K562 (cell line): ENCODE results near the gene PIK3CG. TPM values are rescaled to one million over a fixed set of nuclear protein-coding genes. Genes with fewer than 3 reads are reported as not detected.

Experiments
- ARID1B ChIP-seq: fragments of 450-650 bp; IDR thresholded peaks from 2 replicates; pipeline ENCODE4 v1.6.1; 2016; ENCODE audit warnings: antibody characterized with exemption, mild to moderate bottlenecking, inconsistent platforms
- DNMT1 ChIP-seq: fragments of 450-650 bp; IDR thresholded peaks from 2 replicates; pipeline ENCODE4 v1.6.1; 2016; ENCODE audit warnings: antibody characterized with exemption, mild to moderate bottlenecking
- ETS2 ChIP-seq: IDR thresholded peaks from 2 replicates; pipeline ENCODE4 v1.6.1; 2016; ENCODE audit warnings: borderline replicate concordance, missing genetic modification characterization, mild to moderate bottlenecking, moderate library complexity, missing compliant biosample characterization; ENCODE audit not compliant: poor library complexity, severe bottlenecking
- HNRNPLL ChIP-seq: fragments of 200-400 bp; formaldehyde crosslinking; IDR thresholded peaks from 2 replicates; pipeline ENCODE4 v1.6.1; 2017; ENCODE audit warnings: low read length, low read depth, mild to moderate bottlenecking; ENCODE audit not compliant: poor library complexity, severe bottlenecking
- MTA2 ChIP-seq: fragments of 450-650 bp; IDR thresholded peaks from 2 replicates; pipeline ENCODE4 v1.6.1; 2016; ENCODE audit warnings: low read depth
- PYGO2 ChIP-seq: fragments of 450-650 bp; IDR thresholded peaks from 2 replicates; pipeline ENCODE4 v1.6.1; 2016; ENCODE audit warnings: mild to moderate bottlenecking, missing genetic modification characterization, moderate library complexity, missing compliant biosample characterization
- RFX1 ChIP-seq: fragments of 450-650 bp; IDR thresholded peaks from 2 replicates; pipeline ENCODE4 v1.6.1; 2016; ENCODE audit warnings: mild to moderate bottlenecking, moderate library complexity
- TEAD4 ChIP-seq, 2 experiments: sonication (generic) in 1 of 2; formaldehyde crosslinking in 1 of 2; IDR thresholded peaks; 2 replicates each; pipeline versions ENCODE4 v1.6.1 to v1.8.0; 2012 to 2022; ENCODE audit warnings: borderline replicate concordance in 1 of 2, inconsistent platforms in 1 of 2, low read length in 1 of 2, mild to moderate bottlenecking in 1 of 2, missing genetic modification reagents in 1 of 2
- TFAM ChIP-seq: fragments of 250-450 bp; sonication (Bioruptor Pico); conservative IDR thresholded peaks from 2 replicates; pipeline ENCODE4 v1.5.0; 2021; ENCODE audit warnings: mild to moderate bottlenecking, moderate library complexity
- ZNF12 ChIP-seq: sonication (generic); formaldehyde crosslinking; IDR thresholded peaks from 2 replicates; pipeline ENCODE4 v1.4.0; 2020; ENCODE audit warnings: mild to moderate bottlenecking, missing genetic modification reagents
- ZNF316 ChIP-seq: fragments of 450-650 bp; IDR thresholded peaks from 2 replicates; pipeline ENCODE4 v1.6.1; 2016
- polyA plus RNA-seq, 8 experiments: library from polyadenylated mRNA; depleted of rRNA in 4 of 8; stranded (reverse) in 5 of 8; unstranded in 3 of 8; fragments of >200 nt; fragmentation: Nextera tagmentation in 2 of 8; fragmentation: Illumina TruSeq in 1 of 8; extraction: Ambion mirVana in 2 of 8; extraction: Trizol in 1 of 8; gene quantifications; 2 replicates each; pipeline versions ENCODE4 v1.2.1 to v1.2.3, GENCODE V29; 2011 to 2014; ENCODE audit warnings: inconsistent platforms in 1 of 8, missing spikeins in 1 of 8
- total RNA-seq, 7 experiments: library from RNA; depleted of rRNA in 6 of 7; stranded (reverse); fragments of >200 nt in 6 of 7; fragmentation: Illumina TruSeq in 2 of 7; extraction: Trizol in 2 of 7; gene quantifications; 2 replicates each; pipeline versions ENCODE4 v1.2.1 to v1.2.3, GENCODE V29; 2011 to 2021; ENCODE audit warnings: low replicate concordance in 1 of 7
- TF ChIP-seq, protein P1 (sequence below): fragments of 450-650 bp; IDR thresholded peaks from 2 replicates; pipeline ENCODE4 v1.7.1; 2018; ENCODE audit warnings: mild to moderate bottlenecking, low read depth; ENCODE audit not compliant: partially characterized antibody
- TF ChIP-seq, protein P2 (sequence below): fragments of 450-650 bp; conservative IDR thresholded peaks from 2 replicates; pipeline ENCODE4 v1.6.1; 2016; ENCODE audit warnings: missing genetic modification characterization, low read depth, mild to moderate bottlenecking, control low read depth, missing compliant biosample characterization
- TF ChIP-seq, protein P3 (sequence below): fragments of 450-650 bp; IDR thresholded peaks from 2 replicates; pipeline ENCODE4 v1.7.0; 2016; ENCODE audit warnings: borderline replicate concordance
- TF ChIP-seq, protein P4 (sequence below): fragments of 250-450 bp; sonication (Bioruptor Pico); IDR thresholded peaks from 2 replicates; pipeline ENCODE4 v1.8.0; 2022; ENCODE audit warnings: moderate library complexity, mild to moderate bottlenecking, inconsistent platforms
- TF ChIP-seq, protein P5 (sequence below): fragments of 250-450 bp; sonication (Bioruptor Pico); IDR thresholded peaks from 2 replicates; pipeline ENCODE4 v1.5.0; 2020; ENCODE audit warnings: mild to moderate bottlenecking
- TF ChIP-seq, protein P6 (sequence below): fragments of 250-450 bp; sonication (Bioruptor Pico); IDR thresholded peaks from 2 replicates; pipeline ENCODE4 v1.8.0; 2021; ENCODE audit warnings: borderline replicate concordance, mild to moderate bottlenecking, moderate library complexity; ENCODE audit not compliant: poor library complexity, severe bottlenecking

PIK3CG gene
- total and polyA plus RNA-seq, 9 of the 15 experiments (the other 6 are each of a cell fraction or from before 2014, with no cell fraction given) = 5.3 to 42.5 (median 29.0) TPM

DNA sequence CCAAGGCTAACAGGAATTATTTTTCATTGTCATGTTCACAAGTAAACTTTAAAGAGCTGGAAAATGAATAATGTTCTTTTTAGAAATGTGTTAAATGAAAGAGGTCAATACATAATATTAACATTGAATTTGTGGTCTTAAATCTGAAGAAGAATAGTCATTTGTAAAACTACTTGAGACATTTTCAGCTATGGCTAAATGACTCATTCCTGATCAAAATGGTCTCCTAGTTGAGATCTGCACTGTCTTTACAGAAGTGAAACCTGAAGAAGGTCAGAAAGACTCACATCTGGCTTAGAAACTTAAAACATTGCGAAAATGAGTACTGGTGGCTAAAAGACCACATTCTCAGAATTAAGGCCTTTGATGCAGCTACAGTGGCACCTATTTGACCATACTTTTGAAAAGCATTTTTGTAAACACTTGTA is 5.9 kb downstream of the PIK3CG start (continued):
- TF ChIP-seq, protein P1, sequence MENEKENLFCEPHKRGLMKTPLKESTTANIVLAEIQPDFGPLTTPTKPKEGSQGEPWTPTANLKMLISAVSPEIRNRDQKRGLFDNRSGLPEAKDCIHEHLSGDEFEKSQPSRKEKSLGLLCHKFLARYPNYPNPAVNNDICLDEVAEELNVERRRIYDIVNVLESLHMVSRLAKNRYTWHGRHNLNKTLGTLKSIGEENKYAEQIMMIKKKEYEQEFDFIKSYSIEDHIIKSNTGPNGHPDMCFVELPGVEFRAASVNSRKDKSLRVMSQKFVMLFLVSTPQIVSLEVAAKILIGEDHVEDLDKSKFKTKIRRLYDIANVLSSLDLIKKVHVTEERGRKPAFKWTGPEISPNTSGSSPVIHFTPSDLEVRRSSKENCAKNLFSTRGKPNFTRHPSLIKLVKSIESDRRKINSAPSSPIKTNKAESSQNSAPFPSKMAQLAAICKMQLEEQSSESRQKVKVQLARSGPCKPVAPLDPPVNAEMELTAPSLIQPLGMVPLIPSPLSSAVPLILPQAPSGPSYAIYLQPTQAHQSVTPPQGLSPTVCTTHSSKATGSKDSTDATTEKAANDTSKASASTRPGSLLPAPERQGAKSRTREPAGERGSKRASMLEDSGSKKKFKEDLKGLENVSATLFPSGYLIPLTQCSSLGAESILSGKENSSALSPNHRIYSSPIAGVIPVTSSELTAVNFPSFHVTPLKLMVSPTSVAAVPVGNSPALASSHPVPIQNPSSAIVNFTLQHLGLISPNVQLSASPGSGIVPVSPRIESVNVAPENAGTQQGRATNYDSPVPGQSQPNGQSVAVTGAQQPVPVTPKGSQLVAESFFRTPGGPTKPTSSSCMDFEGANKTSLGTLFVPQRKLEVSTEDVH = no peak
- TF ChIP-seq, protein P2, sequence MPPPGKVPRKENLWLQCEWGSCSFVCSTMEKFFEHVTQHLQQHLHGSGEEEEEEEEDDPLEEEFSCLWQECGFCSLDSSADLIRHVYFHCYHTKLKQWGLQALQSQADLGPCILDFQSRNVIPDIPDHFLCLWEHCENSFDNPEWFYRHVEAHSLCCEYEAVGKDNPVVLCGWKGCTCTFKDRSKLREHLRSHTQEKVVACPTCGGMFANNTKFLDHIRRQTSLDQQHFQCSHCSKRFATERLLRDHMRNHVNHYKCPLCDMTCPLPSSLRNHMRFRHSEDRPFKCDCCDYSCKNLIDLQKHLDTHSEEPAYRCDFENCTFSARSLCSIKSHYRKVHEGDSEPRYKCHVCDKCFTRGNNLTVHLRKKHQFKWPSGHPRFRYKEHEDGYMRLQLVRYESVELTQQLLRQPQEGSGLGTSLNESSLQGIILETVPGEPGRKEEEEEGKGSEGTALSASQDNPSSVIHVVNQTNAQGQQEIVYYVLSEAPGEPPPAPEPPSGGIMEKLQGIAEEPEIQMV = no peak
- no peak for TF ChIP-seq MTA2
- TF ChIP-seq, protein P3, sequence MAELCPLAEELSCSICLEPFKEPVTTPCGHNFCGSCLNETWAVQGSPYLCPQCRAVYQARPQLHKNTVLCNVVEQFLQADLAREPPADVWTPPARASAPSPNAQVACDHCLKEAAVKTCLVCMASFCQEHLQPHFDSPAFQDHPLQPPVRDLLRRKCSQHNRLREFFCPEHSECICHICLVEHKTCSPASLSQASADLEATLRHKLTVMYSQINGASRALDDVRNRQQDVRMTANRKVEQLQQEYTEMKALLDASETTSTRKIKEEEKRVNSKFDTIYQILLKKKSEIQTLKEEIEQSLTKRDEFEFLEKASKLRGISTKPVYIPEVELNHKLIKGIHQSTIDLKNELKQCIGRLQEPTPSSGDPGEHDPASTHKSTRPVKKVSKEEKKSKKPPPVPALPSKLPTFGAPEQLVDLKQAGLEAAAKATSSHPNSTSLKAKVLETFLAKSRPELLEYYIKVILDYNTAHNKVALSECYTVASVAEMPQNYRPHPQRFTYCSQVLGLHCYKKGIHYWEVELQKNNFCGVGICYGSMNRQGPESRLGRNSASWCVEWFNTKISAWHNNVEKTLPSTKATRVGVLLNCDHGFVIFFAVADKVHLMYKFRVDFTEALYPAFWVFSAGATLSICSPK = no peak
- no peak for TF ChIP-seq DNMT1
- no peak for TF ChIP-seq RFX1
- no peak for TF ChIP-seq ZNF12 (CRISPR knock-in tag)
- TF ChIP-seq ZNF316 = no peak
- TF ChIP-seq, protein P4, sequence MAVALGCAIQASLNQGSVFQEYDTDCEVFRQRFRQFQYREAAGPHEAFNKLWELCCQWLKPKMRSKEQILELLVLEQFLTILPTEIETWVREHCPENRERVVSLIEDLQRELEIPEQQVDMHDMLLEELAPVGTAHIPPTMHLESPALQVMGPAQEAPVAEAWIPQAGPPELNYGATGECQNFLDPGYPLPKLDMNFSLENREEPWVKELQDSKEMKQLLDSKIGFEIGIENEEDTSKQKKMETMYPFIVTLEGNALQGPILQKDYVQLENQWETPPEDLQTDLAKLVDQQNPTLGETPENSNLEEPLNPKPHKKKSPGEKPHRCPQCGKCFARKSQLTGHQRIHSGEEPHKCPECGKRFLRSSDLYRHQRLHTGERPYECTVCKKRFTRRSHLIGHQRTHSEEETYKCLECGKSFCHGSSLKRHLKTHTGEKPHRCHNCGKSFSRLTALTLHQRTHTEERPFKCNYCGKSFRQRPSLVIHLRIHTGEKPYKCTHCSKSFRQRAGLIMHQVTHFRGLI (CRISPR knock-in tag) = no peak
- no peak for TF ChIP-seq HNRNPLL
- TF ChIP-seq PYGO2 = 0 out of 2 replicates have a peak, but pooled peaks have one; percentile 30
- TF ChIP-seq, protein P5, sequence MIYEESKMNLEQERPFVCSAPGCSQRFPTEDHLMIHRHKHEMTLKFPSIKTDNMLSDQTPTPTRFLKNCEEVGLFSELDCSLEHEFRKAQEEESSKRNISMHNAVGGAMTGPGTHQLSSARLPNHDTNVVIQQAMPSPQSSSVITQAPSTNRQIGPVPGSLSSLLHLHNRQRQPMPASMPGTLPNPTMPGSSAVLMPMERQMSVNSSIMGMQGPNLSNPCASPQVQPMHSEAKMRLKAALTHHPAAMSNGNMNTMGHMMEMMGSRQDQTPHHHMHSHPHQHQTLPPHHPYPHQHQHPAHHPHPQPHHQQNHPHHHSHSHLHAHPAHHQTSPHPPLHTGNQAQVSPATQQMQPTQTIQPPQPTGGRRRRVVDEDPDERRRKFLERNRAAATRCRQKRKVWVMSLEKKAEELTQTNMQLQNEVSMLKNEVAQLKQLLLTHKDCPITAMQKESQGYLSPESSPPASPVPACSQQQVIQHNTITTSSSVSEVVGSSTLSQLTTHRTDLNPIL (CRISPR knock-in tag) = no peak
- TF ChIP-seq TEAD4 (IDR thresholded peaks at IDR 0.05; ENCODE audit: low read length) = peak; percentile 28; the same call in 1 of the 2 replicates
- no peak for TF ChIP-seq TEAD4 (CRISPR knock-in tag; IDR thresholded peaks at IDR 0.05; ENCODE audit: borderline replicate concordance)
- TF ChIP-seq ETS2 (tag) = no peak
- TF ChIP-seq, protein P6, sequence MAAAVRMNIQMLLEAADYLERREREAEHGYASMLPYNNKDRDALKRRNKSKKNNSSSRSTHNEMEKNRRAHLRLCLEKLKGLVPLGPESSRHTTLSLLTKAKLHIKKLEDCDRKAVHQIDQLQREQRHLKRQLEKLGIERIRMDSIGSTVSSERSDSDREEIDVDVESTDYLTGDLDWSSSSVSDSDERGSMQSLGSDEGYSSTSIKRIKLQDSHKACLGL (CRISPR knock-in tag) = no peak
- TF ChIP-seq TFAM = no peak
- no peak for TF ChIP-seq ARID1B
